H1 (cell line): ENCODE results near the gene VWA7. TPM values are rescaled to one million over a fixed set of nuclear protein-coding genes. Genes with fewer than 3 reads are reported as not detected.
A peak's percentile ranks its signal among the peaks of the same experiment; 100 is the strongest.

Source experiments
- CTCF ChIA-PET: fragments of 300-600 bp; sonication (Branson Sonifier 250); formaldehyde crosslinking; loops from one replicate; lab custom pipeline; 2021; ENCODE audit not compliant: partially characterized antibody; lab: Charles Lee
- POLR2A ChIA-PET: fragments of 300-600 bp; sonication (Branson Sonifier 250); formaldehyde crosslinking; loops from one replicate; lab custom pipeline; 2021; ENCODE audit warnings: inconsistent platforms; ENCODE audit not compliant: partially characterized antibody; lab: Charles Lee
- DNase-seq, 2 experiments: peaks; one replicate each; pipeline versions ENCODE4 v3.0.0 to v3.0.0-alpha.2; 2010 to 2022; ENCODE audit warnings: low spot score in 2 of 2, low read depth in 1 of 2, mixed read lengths in 1 of 2
- FAIRE-seq: peaks from 2 replicates; lab custom pipeline; 2011; peaks lifted over from hg19 to GRCh38; lab: Jason Lieb, UNC
- H2AFZ ChIP-seq: 2 replicates; pipeline ENCODE4 v1.8.1; 2012; ENCODE audit warnings: low read length, inconsistent platforms
- H2AK5ac ChIP-seq: 2 replicates; pipeline ENCODE4 v1.6.1; 2013; ENCODE audit warnings: low read depth, low read length
- H2BK120ac ChIP-seq: replicated peaks from 2 replicates; pipeline ENCODE3; 2013; ENCODE audit warnings: low read depth, low read length, inconsistent platforms
- H2BK12ac ChIP-seq: 2 replicates; pipeline ENCODE4 v1.6.1; 2013; ENCODE audit warnings: low read depth, low read length
- H2BK15ac ChIP-seq: 2 replicates; pipeline ENCODE4 v1.6.1; 2013; ENCODE audit warnings: low read length
- H2BK20ac ChIP-seq: 2 replicates; pipeline ENCODE4 v1.6.1; 2013; ENCODE audit warnings: low read length
- H2BK5ac ChIP-seq: 2 replicates; pipeline ENCODE4 v1.6.1; 2013; ENCODE audit warnings: low read depth, low read length
- H3K14ac ChIP-seq: 2 replicates; pipeline ENCODE4 v1.6.1; 2013; ENCODE audit warnings: inconsistent platforms; ENCODE audit not compliant: insufficient read length
- H3K18ac ChIP-seq: 2 replicates; pipeline ENCODE4 v1.6.1; 2013; ENCODE audit warnings: low read length; ENCODE audit errors: extremely low read depth
- H3K23ac ChIP-seq: 2 replicates; pipeline ENCODE4 v1.6.1; 2013; ENCODE audit warnings: inconsistent platforms; ENCODE audit not compliant: insufficient read length
- H3K23me2 ChIP-seq: 2 replicates; pipeline ENCODE4 v1.6.1; 2013; ENCODE audit warnings: low read depth, low read length
- H3K27ac ChIP-seq: 2 replicates; pipeline ENCODE4 v1.6.1; 2011; ENCODE audit warnings: low read depth, low read length, inconsistent platforms
- H3K27me3 ChIP-seq, 4 experiments: replicated peaks in 1 of 4; 1 replicate in 1 of 4; 2 replicates in 3 of 4; pipeline versions ENCODE4 v1.6.1 to v1.8.1; 2011 to 2013; ENCODE audit warnings: low read length in 3 of 4, mild to moderate bottlenecking in 3 of 4, inconsistent platforms in 2 of 4, mixed read lengths in 2 of 4, moderate library complexity in 1 of 4; ENCODE audit not compliant: control insufficient read depth in 3 of 4, insufficient read depth in 3 of 4; ENCODE audit errors: extremely low read depth in 1 of 4
- H3K36me3 ChIP-seq, 4 experiments: 2 replicates each; pipeline versions ENCODE4 v1.6.1 to v1.8.1; 2011 to 2013; ENCODE audit warnings: mild to moderate bottlenecking in 4 of 4, low read length in 3 of 4, moderate library complexity in 2 of 4, control low read depth in 1 of 4, inconsistent platforms in 1 of 4; ENCODE audit not compliant: insufficient read depth in 4 of 4, control insufficient read depth in 2 of 4
- H3K4ac ChIP-seq: replicated peaks from 2 replicates; pipeline ENCODE3; 2013; ENCODE audit warnings: low read length, low read depth, mixed read lengths, inconsistent platforms; ENCODE audit not compliant: insufficient read length
- H3K4me1 ChIP-seq, 4 experiments: replicated peaks in 1 of 4; 1 replicate in 1 of 4; 2 replicates in 3 of 4; pipeline versions ENCODE4 v1.6.1 to v1.8.1; 2011 to 2013; ENCODE audit warnings: low read length in 3 of 4, inconsistent platforms in 2 of 4, mixed read lengths in 1 of 4; ENCODE audit not compliant: insufficient read depth in 4 of 4, control insufficient read depth in 3 of 4
- H3K4me2 ChIP-seq, 2 experiments: 2 replicates each; pipeline versions ENCODE4 v1.6.1 to v1.8.1; 2011 to 2013; ENCODE audit warnings: low read depth in 2 of 2, low read length in 2 of 2, control low read depth in 1 of 2, inconsistent platforms in 1 of 2, mild to moderate bottlenecking in 1 of 2; ENCODE audit not compliant: insufficient read depth in 1 of 2
- H3K4me3 ChIP-seq, 4 experiments: fragments of 200-600, 300-600 bp in 1 of 4; sonication (generic), shearing (Covaris generic), sonication (Bioruptor Twin) in 1 of 4; 2 replicates each; pipeline versions ENCODE4 v1.5.1 to v1.8.1; 2011 to 2016; ENCODE audit warnings: low read length in 4 of 4, low read depth in 3 of 4, control low read depth in 2 of 4, inconsistent platforms in 2 of 4, mild to moderate bottlenecking in 2 of 4, mixed read lengths in 1 of 4, moderate library complexity in 1 of 4; ENCODE audit not compliant: insufficient read depth in 2 of 4; ENCODE audit errors: extremely low read depth in 1 of 4
- H3K56ac ChIP-seq: replicated peaks from 2 replicates; pipeline ENCODE3; 2013; ENCODE audit warnings: low read depth, mild to moderate bottlenecking, mixed read lengths, low read length, inconsistent platforms; ENCODE audit not compliant: insufficient read length
- H3K79me1 ChIP-seq: 2 replicates; pipeline ENCODE4 v1.6.1; 2013; ENCODE audit warnings: low read depth, low read length, control low read depth
- H3K79me2 ChIP-seq, 2 experiments: 2 replicates each; pipeline versions ENCODE4 v1.6.1 to v1.8.1; 2012 to 2013; ENCODE audit warnings: low read length in 2 of 2, mild to moderate bottlenecking in 2 of 2, inconsistent platforms in 1 of 2; ENCODE audit not compliant: insufficient read depth in 2 of 2, control insufficient read depth in 1 of 2
- H3K9ac ChIP-seq, 4 experiments: replicated peaks in 1 of 4; 1 replicate in 1 of 4; 2 replicates in 3 of 4; pipeline versions ENCODE4 v1.6.1 to v1.8.1; 2011 to 2013; ENCODE audit warnings: low read depth in 3 of 4, low read length in 3 of 4, control low read depth in 2 of 4, mild to moderate bottlenecking in 2 of 4, moderate library complexity in 2 of 4, inconsistent platforms in 1 of 4; ENCODE audit errors: extremely low read depth in 1 of 4
- H3K9me3 ChIP-seq, 2 experiments: 2 replicates each; pipeline versions ENCODE4 v1.6.1 to v1.8.1; 2012 to 2013; ENCODE audit warnings: mild to moderate bottlenecking in 2 of 2, moderate library complexity in 2 of 2, control low read depth in 1 of 2, inconsistent platforms in 1 of 2, low read depth in 1 of 2, low read length in 1 of 2, mixed read lengths in 1 of 2; ENCODE audit not compliant: insufficient read depth in 2 of 2
- H4K20me1 ChIP-seq, 2 experiments: replicated peaks in 1 of 2; 2 replicates each; pipeline versions ENCODE3 to v1.8.1; 2011 to 2013; ENCODE audit warnings: inconsistent platforms in 2 of 2, low read length in 2 of 2, mild to moderate bottlenecking in 1 of 2; ENCODE audit not compliant: insufficient read depth in 2 of 2, control insufficient read depth in 1 of 2
- H4K5ac ChIP-seq: 2 replicates; pipeline ENCODE4 v1.6.1; 2013; ENCODE audit warnings: low read length, low read depth, mixed read lengths, inconsistent platforms; ENCODE audit not compliant: insufficient read length
- H4K8ac ChIP-seq: 2 replicates; pipeline ENCODE4 v1.8.0; 2013; ENCODE audit warnings: mild to moderate bottlenecking, moderate library complexity, low read length, inconsistent platforms; ENCODE audit not compliant: insufficient read depth; ENCODE audit errors: extremely low read depth
- H4K91ac ChIP-seq: replicated peaks from 2 replicates; pipeline ENCODE3; 2013; ENCODE audit warnings: low read length, mixed read lengths, inconsistent platforms; ENCODE audit not compliant: insufficient read length
- BCL11A ChIP-seq, 2 experiments: IDR thresholded peaks; one replicate each; pipeline ENCODE4 v1.6.1; 2011; ENCODE audit warnings: low read depth in 2 of 2, low read length in 2 of 2, mild to moderate bottlenecking in 2 of 2
- CEBPB ChIP-seq: IDR thresholded peaks from 2 replicates; pipeline ENCODE4 v1.6.1; 2012; ENCODE audit warnings: low read depth, low read length
- EGR1 ChIP-seq: IDR thresholded peaks from 2 replicates; pipeline ENCODE4 v1.6.1; 2011; ENCODE audit warnings: low read depth, low read length, borderline replicate concordance
- EZH2 ChIP-seq: fragments of 200-600 bp; sonication (generic); IDR thresholded peaks from 2 replicates; pipeline ENCODE4 v1.7.1; 2012; ENCODE audit warnings: low read depth, mild to moderate bottlenecking, moderate library complexity, low read length, inconsistent platforms; ENCODE audit not compliant: severe bottlenecking
- JUND ChIP-seq: IDR thresholded peaks from 2 replicates; pipeline ENCODE4 v1.6.1; 2011; ENCODE audit warnings: mild to moderate bottlenecking, improper control_type of control experiment, low read length
- MAFK ChIP-seq: IDR thresholded peaks from 2 replicates; pipeline ENCODE4 v1.6.1; 2012; ENCODE audit warnings: low read depth, mild to moderate bottlenecking, improper control_type of control experiment, low read length
- SIN3A ChIP-seq, 2 experiments: IDR thresholded peaks in 1 of 2; conservative IDR thresholded peaks in 1 of 2; 2 replicates each; pipeline ENCODE4 v1.6.1; 2011 to 2012; ENCODE audit warnings: low read length in 2 of 2, improper control_type of control experiment in 1 of 2, low read depth in 1 of 2, mild to moderate bottlenecking in 1 of 2
- TAF1 ChIP-seq: IDR thresholded peaks from 2 replicates; pipeline ENCODE4 v1.6.1; 2011; ENCODE audit warnings: mild to moderate bottlenecking, low read depth, low read length
- TAF7 ChIP-seq: optimal IDR thresholded peaks from 2 replicates; pipeline ENCODE3; 2011; ENCODE audit warnings: low read depth, mild to moderate bottlenecking, inconsistent platforms, low read length, moderate library complexity, borderline replicate concordance
- TEAD4 ChIP-seq: IDR thresholded peaks from 2 replicates; pipeline ENCODE4 v1.6.1; 2012; ENCODE audit warnings: low read depth, low read length, inconsistent platforms, mixed read lengths
- WGBS, 2 experiments: shearing (Covaris generic) in 1 of 2; methylation state at CpG; one replicate each; pipeline versions ENCODE4 v1.1.6 to v1.1.7; 2013 to 2015; ENCODE audit warnings: low lambda C conversion rate in 2 of 2, mixed read lengths in 2 of 2, inconsistent platforms in 1 of 2, low coverage in 1 of 2, missing lambda C conversion rate in 1 of 2; ENCODE audit not compliant: insufficient replicate concordance in 2 of 2, insufficient coverage in 1 of 2, insufficient read length in 1 of 2; ENCODE audit errors: extremely low coverage in 1 of 2, missing lambda C conversion rate in 1 of 2; 5-methylcytosine and 5-hydroxymethylcytosine counted together
- polyA plus RNA-seq, 7 experiments: library from polyadenylated mRNA; depleted of rRNA in 3 of 7; stranded (reverse) in 5 of 7; unstranded in 2 of 7; fragments of >200 nt in 5 of 7; fragments of 200-250 nt in 2 of 7; gene quantifications; 1 replicate in 5 of 7; 2 replicates in 1 of 7; 4 replicates in 1 of 7; pipeline versions ENCODE4 v1.2.1 to v1.2.3, GENCODE V29; 2011 to 2013; ENCODE audit warnings: missing spikeins in 2 of 7, mixed read lengths in 2 of 7
- total RNA-seq: library from RNA; stranded (reverse); fragmentation: NEBNext Ultra II Directional; extraction: Animal tissue kit (Norgen Biotek cat#: 25700); gene quantifications from 2 replicates; pipeline ENCODE4 v1.2.1, GENCODE V29; 2021

Gene VWA7
- total and polyA plus RNA-seq, 2 of the 8 experiments (the other 6 are each of a cell fraction or from before 2014, with no cell fraction given): 0.82 to 2.1 TPM

- 10% methylated on average over 15 of the region's 25 CpGs; no CpG with 5 or more reads in 1 of the 2 experiments for WGBS, 2 experiments
- TF ChIP-seq CEBPB (0 out of 2 replicates have a peak, but pooled peaks have one; percentile 24), EZH2 (no peak), TAF1 (peak; percentile 81; the same call in 1 of the 2 replicates), JUND (no peak), EGR1 (no peak), SIN3A (conservative IDR thresholded peaks at IDR 0.05 in 1 of 2, IDR thresholded peaks at IDR 0.05 in 1 of 2; ENCODE audit: low read depth in 1 of 2, low read length in 2 of 2) (0 out of 4 replicates have a peak, but pooled peaks of 1 of the 2 experiments have one; percentile 20), TEAD4 (no peak), TAF7 (peak; percentile 77), BCL11A (IDR thresholded peaks at IDR 0.05; ENCODE audit: low read depth in 2 of 2, low read length in 2 of 2) (no peak), MAFK (peak; percentile 84)
These were observed 45.1 kb upstream of the VWA7 start for GRCh38 chr6:31822036-31822821.

More at GRCh38 chr6:31822036-31822821, 45.1 kb upstream of the VWA7 start:
- Histone ChIP-seq H2BK15ac (0 out of 2 replicates have a peak overlapping the region, but pooled peaks have one; percentile 9), H3K79me1 (peaks cover 2% of the 10 kb centered on the region; the same call in 1 of the 2 replicates), H2AFZ (no peak overlapping the region), H3K4ac (no peak overlapping the region), H3K4me1 (peaks cover 5 to 16% (median 9%) of the 10 kb centered on the region in 4 experiments; a peak in 6 of 7 replicates), H4K20me1 (no peaks in the 10 kb centered on the region), H2BK5ac (peak overlapping the region; percentile 90), H3K27me3 (no peaks in the 10 kb centered on the region; a peak in 1 of 7 replicates), H3K4me3 (peak overlapping the region; percentile 66 to 87 (median 78)), H3K36me3 (no peaks in the 10 kb centered on the region), H3K4me2 (peak overlapping the region; percentile 80), H3K56ac (peak overlapping the region; percentile 65), H4K5ac (peak overlapping the region; percentile 10), H3K9ac (peak overlapping the region in 3 of 4 experiments; percentile 69 to 83 (median 70); a peak in 6 of 7 replicates), H3K79me2 (peaks cover 0 to 5% of the 10 kb centered on the region in 2 experiments; a peak in 1 of 4 replicates), H3K18ac (peak overlapping the region; percentile 76; the same call in 1 of the 2 replicates), H3K23ac (no peak overlapping the region), H2BK120ac (no peak overlapping the region), H4K8ac (no peak overlapping the region; the same call in 1 of the 2 replicates), H4K91ac (peak overlapping the region; percentile 36), H2AK5ac (0 out of 2 replicates have a peak overlapping the region, but pooled peaks have one; percentile 48), H3K27ac (peak overlapping the region; percentile 52; the same call in 1 of the 2 replicates), H3K9me3 (no peaks in the 10 kb centered on the region), H2BK12ac (0 out of 2 replicates have a peak overlapping the region, but pooled peaks have one; percentile 68), H3K14ac (no peak overlapping the region), H2BK20ac (no peak overlapping the region), H3K23me2 (peaks cover 13% of the 10 kb centered on the region)
- peak in 1 of 2 experiments; percentile 74 for DNase-seq
- FAIRE-seq: no peak
- POLR2A ChIA-PET: interaction anchor here (0.6 to 10.9 kb wide), 23 partner anchors 8 to 380 kb away, joined by 3 to 136 read pairs (median 5); partner anchors contain the start of genes BAG6, DDX39B, EHMT2 and GPANK1
- CTCF ChIA-PET: interaction anchor here (0.6 to 3.4 kb wide), 8 partner anchors 8 to 225 kb away, joined by 3 to 13 read pairs (median 5); partner anchors contain the start of genes C6orf47, LSM2 and VARS1
